NCI-H345 treated with DMSO at 0.1 percent for 48 hours (cell line): ENCODE data around the gene RASSF4.
A peak's percentile ranks its signal among the peaks of the same experiment; 100 is the strongest.

Experiments
- DNase-seq: peaks from one replicate; lab custom pipeline; 2025; ENCODE audit not compliant: unreplicated experiment; lab: John Stamatoyannopoulos, UW

RASSF4 gene

GRCh38 chr10:44926751-44927351 is 32.8 kb upstream of the RASSF4 start:
- no peak for DNase-seq

DNA sequence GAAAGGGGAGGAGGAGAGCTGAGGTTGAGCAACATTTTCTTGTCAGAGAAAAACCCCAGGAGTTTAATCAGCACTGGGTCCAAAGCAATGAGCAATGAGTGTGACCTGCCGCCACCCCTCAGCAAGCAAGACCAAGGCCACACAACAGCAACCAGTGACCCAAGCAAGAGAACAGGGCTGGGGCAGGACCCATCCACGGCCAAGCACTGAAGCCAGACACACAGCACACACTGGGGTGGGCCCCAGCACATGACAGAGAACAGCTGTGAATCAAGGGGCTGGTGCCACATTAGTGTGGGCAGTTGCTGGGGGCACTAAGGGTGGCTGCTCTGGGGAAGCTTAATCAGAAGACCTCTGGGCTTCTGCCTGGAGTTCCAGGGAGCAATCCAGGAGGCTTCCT is 32.2 kb upstream of the RASSF4 start:
- DNase-seq: no peak

- DNase-seq: no peak
Observed at GRCh38 chr10:44928462-44928861, 31.1 kb upstream of the RASSF4 start.

DNA sequence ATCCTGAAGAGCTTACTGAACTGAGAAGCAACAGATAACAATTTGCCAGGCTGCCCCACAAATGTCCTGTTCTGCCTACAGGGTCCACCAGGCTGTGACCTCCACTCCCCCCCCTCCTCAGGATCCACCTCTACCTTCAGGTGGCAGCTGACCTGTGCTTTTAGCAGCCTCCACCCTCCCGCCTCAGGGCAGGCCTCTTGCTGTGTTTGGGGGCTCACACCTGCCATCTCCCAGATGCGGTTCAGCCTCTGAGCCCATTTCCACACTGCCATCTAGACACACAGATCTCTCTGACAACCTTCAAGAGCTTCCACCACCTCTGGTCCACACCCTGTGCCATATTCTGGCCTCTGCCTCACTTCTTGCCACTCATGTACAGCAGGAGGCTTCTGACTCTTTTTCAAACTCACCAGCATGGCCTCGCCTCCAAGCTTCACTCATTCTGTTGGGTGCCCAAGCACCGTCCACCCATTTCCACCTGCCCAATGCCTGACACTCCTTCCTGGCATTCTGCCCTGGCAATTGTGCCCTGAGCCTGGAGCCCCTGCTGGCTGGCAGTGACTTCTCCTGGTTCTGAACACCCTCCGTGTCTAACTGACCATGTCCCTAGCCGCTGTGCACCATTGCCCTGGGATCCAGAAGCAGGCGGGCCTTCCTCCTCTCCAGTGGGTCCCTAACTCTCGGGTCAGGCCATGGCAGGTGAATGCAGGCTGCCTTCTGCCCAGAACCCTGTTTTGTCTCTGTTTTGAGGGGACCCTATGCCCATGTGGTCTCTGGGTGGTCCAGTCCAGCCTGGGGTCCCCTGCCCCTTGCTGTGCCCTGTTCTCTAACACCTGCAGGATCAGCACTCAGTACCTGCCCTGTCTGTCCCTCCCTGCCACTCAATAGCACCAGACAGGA is 30.0 kb upstream of the RASSF4 start:
- DNase-seq: no peak

DNA sequence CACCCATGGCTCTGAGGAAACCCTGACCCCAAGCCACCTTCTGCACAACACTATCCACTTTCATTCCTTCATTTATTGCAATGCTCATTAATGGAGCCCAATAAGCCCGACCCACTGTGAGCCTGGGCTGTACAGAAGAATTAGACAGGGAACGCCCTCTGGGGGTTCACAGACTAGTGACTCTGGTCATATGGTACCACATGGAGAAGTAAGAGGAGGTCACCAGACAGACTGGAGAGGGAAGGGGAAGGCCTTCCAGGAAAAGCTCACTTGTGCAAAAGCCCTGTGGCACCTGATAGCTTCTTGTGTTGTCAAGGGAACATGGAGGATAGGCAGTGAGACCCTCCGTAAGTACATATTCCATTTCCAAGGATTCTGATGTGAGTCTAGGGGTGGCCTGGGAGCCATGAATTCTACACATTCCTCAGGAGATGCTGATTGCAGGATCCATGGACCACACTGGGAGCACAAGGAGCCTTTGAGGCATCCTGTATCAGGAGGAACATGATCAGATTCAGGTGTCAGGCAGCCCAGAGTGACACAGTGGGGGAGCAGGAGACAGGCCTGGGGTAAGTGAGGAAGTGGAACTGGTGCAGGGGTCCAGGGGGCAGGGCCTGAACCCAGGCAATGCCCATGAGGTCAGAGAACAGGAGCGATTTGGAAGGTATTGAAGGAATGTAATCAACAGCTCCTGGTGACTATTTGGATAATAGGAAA is 28.5 kb upstream of the RASSF4 start:
- DNase-seq: no peak

- DNase-seq: no peak
Observed at GRCh38 chr10:44931621-44932516, 27.7 kb upstream of the RASSF4 start.

GRCh38 chr10:44932517-44933450 is 26.8 kb upstream of the RASSF4 start:
- peak; percentile 5 for DNase-seq

GRCh38 chr10:44933451-44934321 is 25.9 kb upstream of the RASSF4 start:
- DNase-seq: no peak

GRCh38 chr10:44934416-44935200 is 25.0 kb upstream of the RASSF4 start:
- no peak for DNase-seq

- DNase-seq: no peak
Observed at GRCh38 chr10:44935201-44935965, 24.2 kb upstream of the RASSF4 start.

GRCh38 chr10:44935966-44936295 is 23.7 kb upstream of the RASSF4 start:
- no peak for DNase-seq

GRCh38 chr10:44936314-44936975 is 23.2 kb upstream of the RASSF4 start:
- DNase-seq: no peak

DNA sequence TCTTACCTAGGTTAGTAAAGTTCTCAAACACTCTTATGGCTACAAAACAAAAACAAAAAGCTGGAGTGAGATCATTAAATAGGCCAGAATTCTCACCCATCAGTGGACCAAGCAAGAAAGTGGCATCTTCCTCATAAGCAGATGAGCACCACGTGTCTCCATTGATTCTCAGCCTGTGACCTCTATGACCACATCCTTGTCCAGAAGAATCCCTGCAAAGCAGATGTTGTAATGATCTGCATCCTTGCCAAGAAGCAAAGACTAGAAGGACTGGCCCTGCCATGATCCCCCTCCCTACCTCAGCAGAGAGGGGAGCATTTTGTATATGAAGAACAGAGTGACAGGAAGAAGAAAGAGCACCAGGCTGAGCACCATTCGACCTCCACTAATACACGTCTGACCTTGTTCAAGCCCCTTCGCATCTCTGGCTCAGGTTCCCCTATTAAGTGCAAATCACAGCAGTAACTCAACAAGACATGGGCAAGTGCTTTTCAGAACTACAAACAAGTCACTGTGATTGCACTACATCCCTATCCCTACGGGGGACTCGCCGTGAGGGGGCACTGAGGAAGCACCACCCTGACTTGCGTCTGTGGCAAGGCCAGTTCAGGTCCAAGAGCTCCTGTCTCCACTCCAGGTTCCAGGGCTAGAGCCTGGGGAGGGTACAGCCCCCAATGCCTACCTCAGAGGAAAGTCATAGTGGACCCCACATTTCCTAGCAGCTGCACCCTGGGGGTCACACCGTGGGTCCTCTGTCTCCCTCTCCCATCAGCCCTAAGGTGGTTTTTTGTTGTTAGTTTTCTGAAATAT is 22.2 kb upstream of the RASSF4 start:
- DNase-seq: no peak

DNA sequence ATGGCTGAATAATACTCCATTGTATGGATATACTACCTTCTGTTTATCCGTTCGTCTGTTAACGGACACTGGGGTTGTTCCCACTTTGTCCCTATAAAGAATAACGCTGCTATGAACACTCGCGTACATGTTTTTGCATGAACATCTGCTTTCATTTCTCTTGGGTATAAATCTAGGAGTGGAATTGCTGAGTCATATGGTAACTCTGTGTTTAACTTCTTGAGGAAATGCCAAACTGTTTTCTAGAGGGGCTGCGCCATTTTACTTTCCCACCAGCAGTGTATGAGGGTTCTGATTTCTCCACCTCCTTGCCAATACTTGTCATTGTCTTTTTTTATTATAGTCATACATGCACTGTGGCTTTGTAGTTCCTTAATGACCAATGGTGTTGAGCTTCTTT is 20.6 kb upstream of the RASSF4 start:
- no peak for DNase-seq

- DNase-seq: no peak
Observed at GRCh38 chr10:44939691-44940401, 19.8 kb upstream of the RASSF4 start.
